Heart left ventricle (tissue), 16 donors: Measurements from ENCODE around the gene SUN1. TPM values are rescaled to one million over a fixed set of nuclear protein-coding genes. Genes with fewer than 3 reads are reported as not detected.
"Not testable (repeated sequence)": the region's sequence is repeated elsewhere in the genome, so short reads cannot be mapped to it uniquely, and the experiment has no call there.

ENCODE experiments used
- ATAC-seq, 4 donors: fragments of 200-7000 bp; cut with Tn5 transposase; one replicate each; pipeline ENCODE4 v1.9.1; 2020 to 2022; ENCODE audit warnings: moderate library complexity in 4 of 4, mild to moderate bottlenecking in 3 of 4, moderate number of reproducible peaks in 1 of 4
- DNase-seq, 5 donors: peaks; one replicate each; pipeline ENCODE4 v3.0.0-alpha.2; 2020
- H3K27ac ChIP-seq, 12 donors: fragments of 200-600 bp; sonication (generic) in 4 of 12; one replicate each; pipeline versions ENCODE4 v1.5.0 to v1.8.0; 2016 to 2022; ENCODE audit warnings: mild to moderate bottlenecking in 2 of 12
- H3K27me3 ChIP-seq, 9 donors: fragments of 200-600 bp; sonication (generic) in 2 of 9; one replicate each; pipeline versions ENCODE4 v1.5.1 to v1.8.0; 2016 to 2022; ENCODE audit warnings: mild to moderate bottlenecking in 3 of 9
- H3K36me3 ChIP-seq, 9 donors: fragments of 200-600 bp; sonication (generic) in 2 of 9; one replicate each; pipeline versions ENCODE4 v1.5.0 to v1.8.0; 2018 to 2022; ENCODE audit warnings: mild to moderate bottlenecking in 2 of 9
- H3K4me1 ChIP-seq, 12 donors: fragments of 200-600 bp; sonication (generic) in 4 of 12; one replicate each; pipeline versions ENCODE4 v1.5.0 to v1.8.0; 2016 to 2022; ENCODE audit warnings: mild to moderate bottlenecking in 3 of 12
- H3K4me3 ChIP-seq, 12 donors: fragments of 200-600 bp; sonication (generic) in 4 of 12; one replicate each; pipeline versions ENCODE4 v1.5.0 to v1.8.0; 2017 to 2022; ENCODE audit warnings: mild to moderate bottlenecking in 9 of 12, moderate library complexity in 4 of 12
- H3K9me3 ChIP-seq, 12 donors: fragments of 200-600 bp; sonication (generic) in 4 of 12; one replicate each; pipeline versions ENCODE4 v1.5.0 to v1.8.0; 2016 to 2022; ENCODE audit warnings: mild to moderate bottlenecking in 1 of 12
- CTCF ChIP-seq, 12 donors: fragments of 200-600 bp; sonication (generic) in 4 of 12; IDR thresholded peaks; one replicate each; pipeline versions ENCODE4 v1.5.0 to v1.8.0; 2018 to 2022; ENCODE audit warnings: antibody characterized with exemption in 12 of 12, mild to moderate bottlenecking in 5 of 12
- POLR2A ChIP-seq, 2 donors: fragments of 450-650 bp; IDR thresholded peaks; one replicate each; pipeline ENCODE4 v1.6.1; 2017; ENCODE audit warnings: antibody characterized with exemption in 2 of 2, mild to moderate bottlenecking in 2 of 2, moderate library complexity in 2 of 2
- WGBS, 4 donors: extraction: QIAGEN DNeasy Blood & Tissue Kit in 2 of 4; methylation state at CpG; one replicate each; pipeline versions ENCODE4 v1.1.5 to v1.1.7; 2013 to 2018; 5-methylcytosine and 5-hydroxymethylcytosine counted together
- intact Hi-C, 10 donors: fragments of 100-400 bp; cut with DNase I; formaldehyde crosslinking; loops; one replicate each; pipeline versions ENCODE4 v1.11.1 to v1.14.2; 2022
- polyA plus RNA-seq, 2 donors: library from polyadenylated mRNA; stranded (reverse); fragments of 200-250 nt; gene quantifications; one replicate each; pipeline ENCODE4 v1.2.3, GENCODE V29; 2013
- total RNA-seq, 9 donors: library from RNA; depleted of rRNA in 2 of 9; stranded (reverse); fragments of >200 nt in 2 of 9; fragmentation: NEBNext Ultra II Directional in 3 of 9; extraction: Animal tissue kit (Norgen Biotek cat#: 25700) in 3 of 9; gene quantifications; one replicate each; pipeline versions ENCODE4 v1.1.0 to v1.2.4, GENCODE V29; 2016 to 2023
- donor health status: ischemic (EF 13 %, LVEDD 7.1; RV severe dilation, severe dysfunction).
- donor health status: healthy with polysubstance abuse.
- donor health status: DM: no; HTN: yes; CAD: no.
- donor health status: DM: no; HTN: no; CAD: no.
- donor health status: ischemic (EF 25% LVEDD 6.9; RV normal size, moderate dysfunction).
- donor health status: ischemic (EF 25% LVEDD 5.7; RV mildly dilated, moderate dysfunction).
- donor health status: healthy.
- donor health status: DM: yes; HTN: yes; CAD: no.
- donor health status: ischemic (EF 35%, LVEDD 5.7; RV mildly dilated, moderate dysfunction).
- donor health status: nonischemic (EF 11% LVEDD 7.7; RV severe dilation, severe dysfunction).
- donor health status: DM: yes; HTN: yes; CAD: no.
- donor health status: PGD.
- donor health status: ischemic (EF 29% LVEDD 5.4; RV normal size, mild dysfunction).
- donor health status: nonischemic (EF 23%, LVEDD 6.1; RV moderate dilation, normal function).

SUN1 gene
- total and polyA plus RNA-seq, 11 donors = 111 to 203 (median 151) TPM

DNA sequence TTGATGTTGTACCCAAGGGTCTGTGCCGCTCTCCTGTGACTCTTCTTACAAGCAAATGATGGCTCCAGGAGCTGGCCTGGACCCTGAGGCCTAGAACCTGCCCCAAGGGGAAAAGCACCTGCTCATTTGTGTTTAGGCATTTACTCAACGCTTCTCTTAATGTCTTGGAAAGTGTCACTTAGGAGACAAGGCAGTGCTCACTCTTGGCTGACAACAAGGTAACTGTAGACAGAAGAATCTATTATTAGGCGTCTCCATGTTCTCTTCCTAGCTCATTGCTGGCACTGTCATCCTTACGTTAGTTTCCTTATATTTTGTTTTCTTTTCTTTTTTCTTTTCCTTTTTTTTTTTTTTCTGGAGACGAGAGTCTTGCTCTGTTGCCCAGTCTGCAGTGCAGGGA is 38.1 kb upstream of the SUN1 start:
- no peak for DNase-seq
- intact Hi-C loops = no loop called here
- Histone ChIP-seq H3K9me3 (no peaks in the 10 kb centered on the region), H3K27me3 (no peaks in the 10 kb centered on the region), H3K4me1 (peaks cover 0 to 12% (median 0%) of the 10 kb centered on the region in 12 donors), H3K4me3 (no peak overlapping the region), H3K27ac (peak overlapping the region in 4 of 12 donors; percentile 1 to 39 (median 26)), H3K36me3 (no peaks in the 10 kb centered on the region)
- peak in 2 of 4 donors; percentile 34 to 86 for ATAC-seq
- TF ChIP-seq POLR2A (IDR thresholded peaks at IDR 0.05) (no peak), CTCF (IDR thresholded peaks at IDR 0.05) (no peak)
- WGBS, 4 donors = 70 to 77% (median 76%) methylated on average over 5 of the region's 5 CpGs

GRCh38 chr7:794671-795329 is 37.5 kb upstream of the SUN1 start:
- H3K27me3 ChIP-seq = no peaks in the 10 kb centered on the region
- intact Hi-C loops = no loop called here
- no peak overlapping the region for H3K4me3 ChIP-seq
- TF ChIP-seq POLR2A (IDR thresholded peaks at IDR 0.05) = no peak
- TF ChIP-seq CTCF (IDR thresholded peaks at IDR 0.05) = no peak
- no peaks in the 10 kb centered on the region for H3K9me3 ChIP-seq
- no peak overlapping the region for H3K27ac ChIP-seq
- ATAC-seq (peak in 2 of 4 donors; percentile 21 to 33), DNase-seq (peak in 1 of 5 donors; percentile 39)
- H3K36me3 ChIP-seq = no peaks in the 10 kb centered on the region
- peaks cover 0 to 12% (median 0%) of the 10 kb centered on the region in 12 donors for H3K4me1 ChIP-seq
- 96 to 98% (median 97%) methylated on average over 17 to 31 of the region's 31 CpGs for WGBS, 4 donors

- H3K9me3 ChIP-seq, intact Hi-C loops, DNase-seq, H3K4me3 ChIP-seq, H3K36me3 ChIP-seq, ATAC-seq, H3K27me3 ChIP-seq: not testable (repeated sequence)
- WGBS, 4 donors = 75 to 93% (median 87%) methylated on average over 7 to 8 of the region's 10 CpGs
- Histone ChIP-seq H3K27ac (peak overlapping the region in 1 of 12 donors; percentile 64), H3K4me1 (peaks cover 0 to 21% (median 4%) of the 10 kb centered on the region in 12 donors)
These were observed 35.7 kb upstream of the SUN1 start for GRCh38 chr7:796434-797169.

DNA sequence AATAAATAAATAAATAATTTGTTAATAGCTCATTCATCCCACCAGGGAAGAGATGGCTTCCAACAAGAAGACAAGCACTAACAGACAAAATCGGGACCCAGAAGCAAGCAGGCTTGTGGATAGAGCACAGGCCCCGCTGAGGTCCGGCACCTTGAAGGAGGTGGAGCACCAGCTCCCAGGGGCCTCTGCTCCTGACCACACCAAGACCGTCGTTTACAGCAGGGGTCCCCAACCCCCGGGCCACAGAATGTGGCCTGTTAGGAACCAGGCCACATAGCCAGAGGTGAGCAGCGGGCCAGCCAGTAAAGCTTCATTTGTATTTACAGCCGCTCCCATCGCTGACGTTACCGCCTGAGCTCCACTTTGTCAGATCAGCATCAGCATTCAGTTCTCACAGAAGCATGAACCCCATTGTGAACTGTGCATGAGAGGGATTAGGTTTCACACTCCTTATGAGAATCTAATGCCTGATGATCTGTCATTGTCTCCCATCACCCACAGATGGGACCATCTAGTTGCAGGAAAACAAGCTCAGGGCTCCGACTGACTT is 33.3 kb upstream of the SUN1 start:
- H3K27me3 ChIP-seq = no peaks in the 10 kb centered on the region
- 81 to 96% (median 92%) methylated on average over 12 of the region's 12 CpGs for WGBS, 4 donors
- H3K36me3 ChIP-seq = no peaks in the 10 kb centered on the region
- H3K4me3 ChIP-seq = no peak overlapping the region
- no peaks in the 10 kb centered on the region for H3K9me3 ChIP-seq
- intact Hi-C loops = no loop called here
- no peak for TF ChIP-seq CTCF (IDR thresholded peaks at IDR 0.05)
- H3K27ac ChIP-seq = no peak overlapping the region
- DNase-seq (no peak), ATAC-seq (no peak)
- peaks cover 0 to 25% (median 12%) of the 10 kb centered on the region in 12 donors for H3K4me1 ChIP-seq
